WTC11 (cell line): ENCODE measurements around the gene KRTAP5-7. TPM values are rescaled to one million over a fixed set of nuclear protein-coding genes. Genes with fewer than 3 reads are reported as not detected.

ENCODE experiments used
- ATAC-seq: fragments of 200-7000 bp; cut with Tn5 transposase; 2 replicates; pipeline ENCODE4 v1.10.0; 2021; ENCODE audit warnings: mild to moderate bottlenecking, moderate library complexity
- CTCF ChIA-PET: fragments of 300-600 bp; sonication (Branson Sonifier 250); formaldehyde crosslinking; loops from one replicate; lab custom pipeline; 2021; ENCODE audit warnings: antibody characterized with exemption; lab: Charles Lee
- POLR2A ChIA-PET: fragments of 350-600 bp; sonication (Branson Sonifier 250); formaldehyde crosslinking; loops from one replicate; lab custom pipeline; 2021; ENCODE audit warnings: antibody characterized with exemption; lab: Charles Lee
- DNase-seq: peaks from one replicate; pipeline ENCODE4 v3.0.0; 2021; ENCODE audit warnings: low spot score
- H3K27ac Mint-ChIP-seq: 2 replicates; pipeline ENCODE4 v1.8.0; 2021; ENCODE audit warnings: mixed read lengths
- H3K27me3 Mint-ChIP-seq: 2 replicates; pipeline ENCODE4 v1.8.0; 2021; ENCODE audit warnings: low read depth, mild to moderate bottlenecking, moderate library complexity, mixed read lengths
- H3K36me3 Mint-ChIP-seq: 2 replicates; pipeline ENCODE4 v1.8.0; 2021; ENCODE audit warnings: mixed read lengths
- H3K4me1 Mint-ChIP-seq: 2 replicates; pipeline ENCODE4 v1.8.0; 2022; ENCODE audit warnings: mixed read lengths
- H3K4me3 Mint-ChIP-seq: 2 replicates; pipeline ENCODE4 v1.8.0; 2021; ENCODE audit warnings: mild to moderate bottlenecking, moderate library complexity, mixed read lengths
- H3K9me3 Mint-ChIP-seq: 2 replicates; pipeline ENCODE4 v1.8.0; 2021; ENCODE audit warnings: mixed read lengths
- CREB1 ChIP-seq: sonication (generic); formaldehyde crosslinking; IDR thresholded peaks from 2 replicates; pipeline ENCODE4 v1.8.0; 2023; ENCODE audit warnings: mild to moderate bottlenecking, missing genetic modification reagents
- ELF4 ChIP-seq: sonication (generic); formaldehyde crosslinking; IDR thresholded peaks from 2 replicates; pipeline ENCODE4 v1.8.1; 2022; ENCODE audit warnings: low read depth, mild to moderate bottlenecking, moderate library complexity, missing genetic modification reagents
- FOXP4 ChIP-seq: sonication (generic); formaldehyde crosslinking; IDR thresholded peaks from 2 replicates; pipeline ENCODE4 v1.8.0; 2022; ENCODE audit warnings: mild to moderate bottlenecking, missing genetic modification reagents
- GABPB1 ChIP-seq: sonication (generic); formaldehyde crosslinking; IDR thresholded peaks from 2 replicates; pipeline ENCODE4 v1.8.1; 2023; ENCODE audit warnings: mild to moderate bottlenecking, missing genetic modification reagents
- JAZF1 ChIP-seq: fragments of 250-450 bp; sonication (Bioruptor Pico); IDR thresholded peaks from 2 replicates; pipeline ENCODE4 v1.9.0; 2021; ENCODE audit warnings: moderate library complexity, mild to moderate bottlenecking, inconsistent platforms
- PRDM15 ChIP-seq: sonication (generic); formaldehyde crosslinking; IDR thresholded peaks from 2 replicates; pipeline ENCODE4 v1.8.0; 2022; ENCODE audit warnings: missing genetic modification reagents
- PRRX2 ChIP-seq: fragments of 250-450 bp; sonication (Bioruptor Pico); IDR thresholded peaks from 2 replicates; pipeline ENCODE4 v1.8.0; 2021; ENCODE audit warnings: mild to moderate bottlenecking
- RELA ChIP-seq: sonication (generic); formaldehyde crosslinking; IDR thresholded peaks from 2 replicates; pipeline ENCODE4 v1.8.1; 2022; ENCODE audit warnings: missing genetic modification reagents, mild to moderate bottlenecking, borderline replicate concordance
- TCF7 ChIP-seq: sonication (generic); formaldehyde crosslinking; IDR thresholded peaks from 2 replicates; pipeline ENCODE4 v1.8.0; 2022; ENCODE audit warnings: mild to moderate bottlenecking, low read depth, missing genetic modification reagents, moderate library complexity
- ZMAT4 ChIP-seq: fragments of 250-450 bp; sonication (Bioruptor Pico); IDR thresholded peaks from 2 replicates; pipeline ENCODE4 v1.9.0; 2021; ENCODE audit warnings: mild to moderate bottlenecking
- ZNF138 ChIP-seq: sonication (generic); formaldehyde crosslinking; conservative IDR thresholded peaks from 2 replicates; pipeline ENCODE4 v1.8.1; 2022; ENCODE audit warnings: mild to moderate bottlenecking, moderate library complexity, missing genetic modification reagents
- ZSCAN18 ChIP-seq: fragments of 250-450 bp; sonication (Bioruptor Pico); IDR thresholded peaks from 2 replicates; pipeline ENCODE4 v2.1.2; 2022; ENCODE audit warnings: mild to moderate bottlenecking, moderate library complexity
- total RNA-seq: library from RNA; stranded (reverse); gene quantifications from 3 replicates; pipeline ENCODE4 v1.2.3, GENCODE V29; 2021
- TF ChIP-seq, protein P1 (sequence below): fragments of 250-450 bp; sonication (Bioruptor Pico); IDR thresholded peaks from 2 replicates; pipeline ENCODE4 v1.8.0; 2021; ENCODE audit warnings: mild to moderate bottlenecking
- TF ChIP-seq, protein P2 (sequence below): sonication (generic); formaldehyde crosslinking; IDR thresholded peaks from 2 replicates; pipeline ENCODE4 v1.8.0; 2023; ENCODE audit warnings: missing genetic modification reagents, mild to moderate bottlenecking, borderline replicate concordance

The KRTAP5-7 gene
- total RNA-seq, 1 experiment from 2014 or later, result 0.11 TPM

DNA sequence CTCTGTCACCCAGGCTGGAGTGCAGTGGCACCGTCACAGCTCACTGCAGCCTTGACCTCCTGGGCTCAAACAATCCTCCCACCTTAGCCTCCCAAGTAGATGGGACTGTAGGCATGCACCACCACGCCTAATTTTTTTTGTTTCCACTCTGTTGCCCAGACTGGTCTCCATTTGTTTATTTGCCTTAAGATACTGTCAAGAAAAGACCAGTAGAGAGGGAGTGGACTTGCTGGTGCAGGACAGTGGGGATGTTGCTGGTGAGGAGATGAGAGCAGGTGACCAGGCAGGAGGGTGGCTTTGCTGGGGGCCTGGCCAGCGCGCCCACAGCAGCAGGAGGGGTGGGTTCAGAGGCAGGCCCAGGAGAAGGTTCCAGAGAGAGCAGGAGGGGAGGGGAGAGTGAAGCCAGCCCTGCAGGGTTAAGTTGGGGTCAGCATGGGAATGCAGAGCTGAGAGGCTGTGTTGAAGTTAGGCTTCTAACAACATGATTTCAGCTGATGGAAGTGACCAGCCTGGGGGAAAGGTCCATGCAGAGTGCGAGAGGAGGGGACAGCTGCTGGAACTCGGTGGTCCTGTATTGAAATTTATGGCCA is 38.3 kb upstream of the KRTAP5-7 start:
- no peak for ATAC-seq

More for the DNA sequence above, 38.3 kb upstream of the KRTAP5-7 start:
- Mint-ChIP-seq H3K4me1 (peaks cover 6% of the 10 kb centered on the region), H3K27ac (no peak overlapping the region; the same call in 1 of the 2 replicates), H3K27me3 (no peaks in the 10 kb centered on the region), H3K4me3 (no peak overlapping the region), H3K9me3 (no peaks in the 10 kb centered on the region)
- DNase-seq, result no peak
- CTCF ChIA-PET, result no interaction called here
- TF ChIP-seq ELF4 (CRISPR knock-in tag) (no peak), RELA (CRISPR knock-in tag) (no peak), TCF7 (CRISPR knock-in tag) (no peak), GABPB1 (CRISPR knock-in tag) (no peak), ZNF138 (CRISPR knock-in tag) (no peak), ZSCAN18 (CRISPR knock-in tag) (no peak), PRDM15 (CRISPR knock-in tag) (no peak), ZMAT4 (CRISPR knock-in tag) (no peak), FOXP4 (CRISPR knock-in tag) (no peak), CREB1 (CRISPR knock-in tag) (no peak), JAZF1 (CRISPR knock-in tag) (no peak), PRRX2 (no peak)
- TF ChIP-seq, protein P1, sequence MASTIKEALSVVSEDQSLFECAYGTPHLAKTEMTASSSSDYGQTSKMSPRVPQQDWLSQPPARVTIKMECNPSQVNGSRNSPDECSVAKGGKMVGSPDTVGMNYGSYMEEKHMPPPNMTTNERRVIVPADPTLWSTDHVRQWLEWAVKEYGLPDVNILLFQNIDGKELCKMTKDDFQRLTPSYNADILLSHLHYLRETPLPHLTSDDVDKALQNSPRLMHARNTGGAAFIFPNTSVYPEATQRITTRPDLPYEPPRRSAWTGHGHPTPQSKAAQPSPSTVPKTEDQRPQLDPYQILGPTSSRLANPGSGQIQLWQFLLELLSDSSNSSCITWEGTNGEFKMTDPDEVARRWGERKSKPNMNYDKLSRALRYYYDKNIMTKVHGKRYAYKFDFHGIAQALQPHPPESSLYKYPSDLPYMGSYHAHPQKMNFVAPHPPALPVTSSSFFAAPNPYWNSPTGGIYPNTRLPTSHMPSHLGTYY (CRISPR knock-in tag), result no peak
- TF ChIP-seq, protein P2, sequence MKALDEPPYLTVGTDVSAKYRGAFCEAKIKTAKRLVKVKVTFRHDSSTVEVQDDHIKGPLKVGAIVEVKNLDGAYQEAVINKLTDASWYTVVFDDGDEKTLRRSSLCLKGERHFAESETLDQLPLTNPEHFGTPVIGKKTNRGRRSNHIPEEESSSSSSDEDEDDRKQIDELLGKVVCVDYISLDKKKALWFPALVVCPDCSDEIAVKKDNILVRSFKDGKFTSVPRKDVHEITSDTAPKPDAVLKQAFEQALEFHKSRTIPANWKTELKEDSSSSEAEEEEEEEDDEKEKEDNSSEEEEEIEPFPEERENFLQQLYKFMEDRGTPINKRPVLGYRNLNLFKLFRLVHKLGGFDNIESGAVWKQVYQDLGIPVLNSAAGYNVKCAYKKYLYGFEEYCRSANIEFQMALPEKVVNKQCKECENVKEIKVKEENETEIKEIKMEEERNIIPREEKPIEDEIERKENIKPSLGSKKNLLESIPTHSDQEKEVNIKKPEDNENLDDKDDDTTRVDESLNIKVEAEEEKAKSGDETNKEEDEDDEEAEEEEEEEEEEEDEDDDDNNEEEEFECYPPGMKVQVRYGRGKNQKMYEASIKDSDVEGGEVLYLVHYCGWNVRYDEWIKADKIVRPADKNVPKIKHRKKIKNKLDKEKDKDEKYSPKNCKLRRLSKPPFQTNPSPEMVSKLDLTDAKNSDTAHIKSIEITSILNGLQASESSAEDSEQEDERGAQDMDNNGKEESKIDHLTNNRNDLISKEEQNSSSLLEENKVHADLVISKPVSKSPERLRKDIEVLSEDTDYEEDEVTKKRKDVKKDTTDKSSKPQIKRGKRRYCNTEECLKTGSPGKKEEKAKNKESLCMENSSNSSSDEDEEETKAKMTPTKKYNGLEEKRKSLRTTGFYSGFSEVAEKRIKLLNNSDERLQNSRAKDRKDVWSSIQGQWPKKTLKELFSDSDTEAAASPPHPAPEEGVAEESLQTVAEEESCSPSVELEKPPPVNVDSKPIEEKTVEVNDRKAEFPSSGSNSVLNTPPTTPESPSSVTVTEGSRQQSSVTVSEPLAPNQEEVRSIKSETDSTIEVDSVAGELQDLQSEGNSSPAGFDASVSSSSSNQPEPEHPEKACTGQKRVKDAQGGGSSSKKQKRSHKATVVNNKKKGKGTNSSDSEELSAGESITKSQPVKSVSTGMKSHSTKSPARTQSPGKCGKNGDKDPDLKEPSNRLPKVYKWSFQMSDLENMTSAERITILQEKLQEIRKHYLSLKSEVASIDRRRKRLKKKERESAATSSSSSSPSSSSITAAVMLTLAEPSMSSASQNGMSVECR (CRISPR knock-in tag), result no peak
- TF ChIP-seq, all 79 proteins: peak for 0
- POLR2A ChIA-PET, result no interaction called here
- H3K36me3 Mint-ChIP-seq, result peaks cover 47% of the 10 kb centered on the region
